HepG2 (cell line): ENCODE data around the gene RASA4B. TPM values are rescaled to one million over a fixed set of nuclear protein-coding genes. Genes with fewer than 3 reads are reported as not detected.

Experiments used
- ATF5 ChIP-seq: sonication (generic); formaldehyde crosslinking; IDR thresholded peaks from 2 replicates; pipeline ENCODE4 v1.4.0; 2020; ENCODE audit warnings: mild to moderate bottlenecking, low read depth, missing genetic modification reagents
- DDIT3 ChIP-seq: sonication (generic); formaldehyde crosslinking; IDR thresholded peaks from 2 replicates; pipeline ENCODE4 v1.4.0; 2020; ENCODE audit warnings: mild to moderate bottlenecking, missing genetic modification reagents
- FOSL2 ChIP-seq: sonication (generic); formaldehyde crosslinking; IDR thresholded peaks from 2 replicates; pipeline ENCODE4 v1.4.0; 2020; ENCODE audit warnings: missing genetic modification reagents
- GPN1 ChIP-seq: sonication (generic); formaldehyde crosslinking; IDR thresholded peaks from 2 replicates; pipeline ENCODE4 v1.5.1; 2020; ENCODE audit warnings: missing genetic modification reagents, borderline replicate concordance
- KMT2B ChIP-seq: IDR thresholded peaks from 2 replicates; pipeline ENCODE4 v1.6.1; 2016; ENCODE audit warnings: missing genetic modification reagents, missing compliant biosample characterization
- NFYC ChIP-seq: IDR thresholded peaks from 2 replicates; pipeline ENCODE4 v1.6.1; 2016; ENCODE audit warnings: missing genetic modification reagents, missing compliant biosample characterization
- NR2F6 ChIP-seq, 2 experiments: IDR thresholded peaks; 2 replicates each; pipeline ENCODE4 v1.6.1; 2016; ENCODE audit warnings: antibody characterized with exemption in 1 of 2, mild to moderate bottlenecking in 1 of 2
- RXRA ChIP-seq: sonication (generic); formaldehyde crosslinking; IDR thresholded peaks from 2 replicates; pipeline ENCODE4 v1.5.1; 2020; ENCODE audit warnings: missing genetic modification reagents
- ZFP36L2 ChIP-seq: sonication (generic); formaldehyde crosslinking; IDR thresholded peaks from 2 replicates; pipeline ENCODE4 v1.4.0; 2020; ENCODE audit warnings: missing genetic modification reagents
- ZMYM2 ChIP-seq: sonication (generic); formaldehyde crosslinking; IDR thresholded peaks from 2 replicates; pipeline ENCODE4 v1.8.0; 2022; ENCODE audit warnings: mild to moderate bottlenecking, missing genetic modification reagents
- ZNF329 ChIP-seq: sonication (generic); formaldehyde crosslinking; IDR thresholded peaks from 2 replicates; pipeline ENCODE4 v1.9.0; 2021; ENCODE audit warnings: low read depth, mild to moderate bottlenecking, missing genetic modification reagents
- ZNF383 ChIP-seq: sonication (generic); formaldehyde crosslinking; IDR thresholded peaks from 2 replicates; pipeline ENCODE4 v1.4.0; 2020; ENCODE audit warnings: missing genetic modification reagents, mild to moderate bottlenecking, borderline replicate concordance
- ZNF430 ChIP-seq: sonication (generic); formaldehyde crosslinking; IDR thresholded peaks from 2 replicates; pipeline ENCODE4 v1.9.0; 2021; ENCODE audit warnings: mild to moderate bottlenecking, missing genetic modification reagents
- ZNF556 ChIP-seq: sonication (generic); formaldehyde crosslinking; IDR thresholded peaks from 2 replicates; pipeline ENCODE4 v1.4.0; 2020; ENCODE audit warnings: mild to moderate bottlenecking, missing genetic modification reagents, borderline replicate concordance
- ZNF678 ChIP-seq: sonication (generic); formaldehyde crosslinking; IDR thresholded peaks from 2 replicates; pipeline ENCODE4 v1.4.0; 2020; ENCODE audit warnings: mild to moderate bottlenecking, missing genetic modification reagents
- ZNF782 ChIP-seq: sonication (generic); formaldehyde crosslinking; IDR thresholded peaks from 2 replicates; pipeline ENCODE4 v1.4.0; 2020; ENCODE audit warnings: missing genetic modification reagents, mild to moderate bottlenecking, borderline replicate concordance
- ZNF792 ChIP-seq: IDR thresholded peaks from 2 replicates; pipeline ENCODE4 v1.6.1; 2016
- ZNF83 ChIP-seq: sonication (generic); formaldehyde crosslinking; IDR thresholded peaks from 2 replicates; pipeline ENCODE4 v1.4.0; 2020; ENCODE audit warnings: missing genetic modification reagents, mild to moderate bottlenecking, borderline replicate concordance
- polyA plus RNA-seq, 8 experiments: library from polyadenylated mRNA; depleted of rRNA in 3 of 8; stranded (reverse) in 7 of 8; unstranded in 1 of 8; fragments of >200 nt; fragmentation: Illumina TruSeq in 4 of 8; extraction: Trizol in 4 of 8; gene quantifications; 2 replicates each; pipeline versions ENCODE4 v1.2.1 to v1.2.3, GENCODE V29; 2011 to 2016; ENCODE audit warnings: low read depth in 4 of 8, missing spikeins in 1 of 8, mixed read lengths in 1 of 8; ENCODE audit not compliant: insufficient read depth in 1 of 8
- total RNA-seq, 5 experiments: library from RNA; depleted of rRNA; stranded (reverse); fragments of >200 nt; fragmentation: Illumina TruSeq; extraction: Trizol; gene quantifications; 2 replicates each; pipeline ENCODE4 v1.2.3, GENCODE V29; 2016; ENCODE audit warnings: low read depth in 1 of 5
- TF ChIP-seq, protein P1 (sequence below): sonication (generic); formaldehyde crosslinking; IDR thresholded peaks from 2 replicates; pipeline ENCODE4 v1.5.0; 2020; ENCODE audit warnings: missing genetic modification reagents, mild to moderate bottlenecking, borderline replicate concordance
- TF ChIP-seq, protein P2 (sequence below): sonication (generic); formaldehyde crosslinking; IDR thresholded peaks from one replicate; pipeline ENCODE4 v1.5.1; 2020; ENCODE audit warnings: mild to moderate bottlenecking, missing genetic modification reagents; ENCODE audit errors: not compliant biosample characterization

The RASA4B gene
- total and polyA plus RNA-seq, 2 of the 13 experiments (the other 11 are each of a cell fraction or from before 2014, with no cell fraction given) = 0.82 to 1.3 TPM

GRCh38 chr7:102439963-102440795 lies 77.4 kb downstream of the RASA4B start (continued):
- TF ChIP-seq, protein P1, sequence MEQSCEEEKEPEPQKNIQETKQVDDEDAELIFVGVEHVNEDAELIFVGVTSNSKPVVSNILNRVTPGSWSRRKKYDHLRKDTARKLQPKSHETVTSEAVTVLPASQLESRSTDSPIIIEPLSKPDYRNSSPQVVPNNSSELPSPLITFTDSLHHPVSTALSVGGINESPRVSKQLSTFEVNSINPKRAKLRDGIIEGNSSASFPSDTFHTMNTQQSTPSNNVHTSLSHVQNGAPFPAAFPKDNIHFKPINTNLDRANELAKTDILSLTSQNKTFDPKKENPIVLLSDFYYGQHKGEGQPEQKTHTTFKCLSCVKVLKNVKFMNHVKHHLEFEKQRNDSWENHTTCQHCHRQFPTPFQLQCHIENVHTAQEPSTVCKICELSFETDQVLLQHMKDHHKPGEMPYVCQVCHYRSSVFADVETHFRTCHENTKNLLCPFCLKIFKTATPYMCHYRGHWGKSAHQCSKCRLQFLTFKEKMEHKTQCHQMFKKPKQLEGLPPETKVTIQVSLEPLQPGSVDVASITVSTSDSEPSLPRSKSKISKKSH (CRISPR knock-in tag) = no peak
- TF ChIP-seq ZNF792 (no peak), ZNF678 (no peak), ZNF782 (CRISPR knock-in tag) (no peak), ZMYM2 (CRISPR knock-in tag) (no peak), NFYC (no peak), ZNF430 (no peak), ZNF83 (CRISPR knock-in tag) (no peak), ATF5 (CRISPR knock-in tag) (no peak), ZNF383 (no peak), ZNF329 (CRISPR knock-in tag) (no peak), NR2F6 (IDR thresholded peaks at IDR 0.05) (no peak), NR2F6 (CRISPR knock-in tag; IDR thresholded peaks at IDR 0.05) (0 out of 2 replicates have a peak, but pooled peaks have one; percentile 22), ZFP36L2 (CRISPR knock-in tag) (no peak), RXRA (peak; percentile 31; the same call in 1 of the 2 replicates), FOSL2 (CRISPR knock-in tag) (peak; percentile 86), ZNF556 (CRISPR knock-in tag) (no peak), KMT2B (no peak), DDIT3 (CRISPR knock-in tag) (no peak), GPN1 (CRISPR knock-in tag) (no peak)
- TF ChIP-seq, protein P2, sequence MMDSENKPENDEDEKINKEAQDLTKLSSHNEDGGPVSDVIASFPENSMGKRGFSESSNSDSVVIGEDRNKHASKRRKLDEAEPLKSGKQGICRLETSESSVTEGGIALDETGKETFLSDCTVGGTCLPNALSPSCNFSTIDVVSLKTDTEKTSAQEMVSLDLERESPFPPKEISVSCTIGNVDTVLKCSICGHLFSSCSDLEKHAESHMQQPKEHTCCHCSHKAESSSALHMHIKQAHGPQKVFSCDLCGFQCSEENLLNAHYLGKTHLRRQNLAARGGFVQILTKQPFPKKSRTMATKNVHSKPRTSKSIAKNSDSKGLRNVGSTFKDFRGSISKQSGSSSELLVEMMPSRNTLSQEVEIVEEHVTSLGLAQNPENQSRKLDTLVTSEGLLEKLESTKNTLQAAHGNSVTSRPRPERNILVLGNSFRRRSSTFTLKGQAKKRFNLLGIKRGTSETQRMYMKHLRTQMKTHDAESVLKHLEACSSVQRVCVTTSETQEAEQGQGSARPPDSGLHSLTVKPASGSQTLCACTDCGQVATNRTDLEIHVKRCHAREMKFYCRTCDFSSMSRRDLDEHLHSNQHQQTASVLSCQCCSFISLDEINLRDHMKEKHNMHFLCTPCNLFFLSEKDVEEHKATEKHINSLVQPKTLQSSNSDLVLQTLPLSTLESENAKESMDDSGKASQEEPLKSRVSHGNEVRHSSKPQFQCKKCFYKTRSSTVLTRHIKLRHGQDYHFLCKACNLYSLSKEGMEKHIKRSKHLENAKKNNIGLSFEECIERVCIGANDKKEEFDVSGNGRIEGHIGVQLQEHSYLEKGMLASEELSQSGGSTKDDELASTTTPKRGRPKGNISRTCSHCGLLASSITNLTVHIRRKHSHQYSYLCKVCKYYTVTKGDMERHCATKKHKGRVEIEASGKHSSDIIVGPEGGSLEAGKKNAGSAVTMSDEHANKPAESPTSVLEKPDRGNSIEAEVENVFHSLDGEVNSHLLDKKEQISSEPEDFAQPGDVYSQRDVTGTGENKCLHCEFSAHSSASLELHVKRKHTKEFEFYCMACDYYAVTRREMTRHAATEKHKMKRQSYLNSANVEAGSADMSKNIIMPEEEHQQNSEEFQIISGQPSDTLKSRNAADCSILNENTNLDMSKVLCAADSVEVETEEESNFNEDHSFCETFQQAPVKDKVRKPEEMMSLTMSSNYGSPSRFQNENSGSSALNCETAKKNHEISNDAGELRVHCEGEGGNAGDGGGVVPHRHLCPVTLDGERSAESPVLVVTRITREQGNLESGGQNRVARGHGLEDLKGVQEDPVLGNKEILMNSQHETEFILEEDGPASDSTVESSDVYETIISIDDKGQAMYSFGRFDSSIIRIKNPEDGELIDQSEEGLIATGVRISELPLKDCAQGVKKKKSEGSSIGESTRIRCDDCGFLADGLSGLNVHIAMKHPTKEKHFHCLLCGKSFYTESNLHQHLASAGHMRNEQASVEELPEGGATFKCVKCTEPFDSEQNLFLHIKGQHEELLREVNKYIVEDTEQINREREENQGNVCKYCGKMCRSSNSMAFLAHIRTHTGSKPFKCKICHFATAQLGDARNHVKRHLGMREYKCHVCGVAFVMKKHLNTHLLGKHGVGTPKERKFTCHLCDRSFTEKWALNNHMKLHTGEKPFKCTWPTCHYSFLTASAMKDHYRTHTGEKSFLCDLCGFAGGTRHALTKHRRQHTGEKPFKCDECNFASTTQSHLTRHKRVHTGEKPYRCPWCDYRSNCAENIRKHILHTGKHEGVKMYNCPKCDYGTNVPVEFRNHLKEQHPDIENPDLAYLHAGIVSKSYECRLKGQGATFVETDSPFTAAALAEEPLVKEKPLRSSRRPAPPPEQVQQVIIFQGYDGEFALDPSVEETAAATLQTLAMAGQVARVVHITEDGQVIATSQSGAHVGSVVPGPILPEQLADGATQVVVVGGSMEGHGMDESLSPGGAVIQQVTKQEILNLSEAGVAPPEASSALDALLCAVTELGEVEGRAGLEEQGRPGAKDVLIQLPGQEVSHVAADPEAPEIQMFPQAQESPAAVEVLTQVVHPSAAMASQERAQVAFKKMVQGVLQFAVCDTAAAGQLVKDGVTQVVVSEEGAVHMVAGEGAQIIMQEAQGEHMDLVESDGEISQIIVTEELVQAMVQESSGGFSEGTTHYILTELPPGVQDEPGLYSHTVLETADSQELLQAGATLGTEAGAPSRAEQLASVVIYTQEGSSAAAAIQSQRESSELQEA = no peak
